BE2C (cell line): ENCODE measurements around the gene ELFN1.

ENCODE experiments used
- DNase-seq: peaks from one replicate; pipeline ENCODE4 v3.0.0-alpha.2; 2020
- H3K27me3 ChIP-seq: fragments of 250-450 bp; sonication (Bioruptor Pico); 2 replicates; pipeline ENCODE4 v1.5.1; 2020; ENCODE audit warnings: mild to moderate bottlenecking
- H3K36me3 ChIP-seq: fragments of 250-450 bp; sonication (Bioruptor Pico); 2 replicates; pipeline ENCODE4 v1.5.1; 2020; ENCODE audit warnings: mild to moderate bottlenecking
- H3K4me1 ChIP-seq: fragments of 250-450 bp; sonication (Bioruptor Pico); 2 replicates; pipeline ENCODE4 v1.5.1; 2020
- H3K4me3 ChIP-seq: 2 replicates; pipeline ENCODE4 v1.5.1; 2011; ENCODE audit warnings: low read depth, low read length
- H3K9me3 ChIP-seq: fragments of 250-450 bp; sonication (Bioruptor Pico); 2 replicates; pipeline ENCODE4 v1.5.1; 2020
- TF ChIP-seq, protein P1 (sequence below): IDR thresholded peaks from 2 replicates; pipeline ENCODE4 v1.5.1; 2012; ENCODE audit warnings: mild to moderate bottlenecking, low read depth, low read length

Gene ELFN1

DNA sequence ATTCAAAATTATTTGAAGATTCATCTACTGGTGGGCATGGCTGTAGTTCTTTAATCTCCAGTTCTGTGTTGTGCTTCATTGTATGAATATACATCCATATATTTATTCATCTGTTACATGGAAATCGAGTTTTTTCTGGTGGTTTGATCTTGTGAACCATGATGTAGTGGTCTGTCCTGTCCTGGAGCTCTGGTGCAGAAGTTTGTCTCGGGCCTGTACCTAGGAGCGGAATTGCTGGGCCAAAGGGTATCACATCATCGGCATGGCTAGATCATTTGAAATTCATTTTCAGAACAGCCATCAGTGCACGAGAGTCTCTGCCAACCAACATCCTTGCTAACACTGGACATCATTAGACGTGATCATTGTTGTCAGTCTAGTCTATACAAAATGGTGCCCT lies 107.0 kb downstream of the ELFN1 start:
- Histone ChIP-seq H3K9me3 (no peaks in the 10 kb centered on the region; the same call in 1 of the 2 replicates), H3K36me3 (no peaks in the 10 kb centered on the region), H3K27me3 (no peaks in the 10 kb centered on the region), H3K4me3 (no peak overlapping the region), H3K4me1 (no peaks in the 10 kb centered on the region)
- TF ChIP-seq, protein P1, sequence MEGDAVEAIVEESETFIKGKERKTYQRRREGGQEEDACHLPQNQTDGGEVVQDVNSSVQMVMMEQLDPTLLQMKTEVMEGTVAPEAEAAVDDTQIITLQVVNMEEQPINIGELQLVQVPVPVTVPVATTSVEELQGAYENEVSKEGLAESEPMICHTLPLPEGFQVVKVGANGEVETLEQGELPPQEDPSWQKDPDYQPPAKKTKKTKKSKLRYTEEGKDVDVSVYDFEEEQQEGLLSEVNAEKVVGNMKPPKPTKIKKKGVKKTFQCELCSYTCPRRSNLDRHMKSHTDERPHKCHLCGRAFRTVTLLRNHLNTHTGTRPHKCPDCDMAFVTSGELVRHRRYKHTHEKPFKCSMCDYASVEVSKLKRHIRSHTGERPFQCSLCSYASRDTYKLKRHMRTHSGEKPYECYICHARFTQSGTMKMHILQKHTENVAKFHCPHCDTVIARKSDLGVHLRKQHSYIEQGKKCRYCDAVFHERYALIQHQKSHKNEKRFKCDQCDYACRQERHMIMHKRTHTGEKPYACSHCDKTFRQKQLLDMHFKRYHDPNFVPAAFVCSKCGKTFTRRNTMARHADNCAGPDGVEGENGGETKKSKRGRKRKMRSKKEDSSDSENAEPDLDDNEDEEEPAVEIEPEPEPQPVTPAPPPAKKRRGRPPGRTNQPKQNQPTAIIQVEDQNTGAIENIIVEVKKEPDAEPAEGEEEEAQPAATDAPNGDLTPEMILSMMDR, result no peak
- DNase-seq, result no peak

DNA sequence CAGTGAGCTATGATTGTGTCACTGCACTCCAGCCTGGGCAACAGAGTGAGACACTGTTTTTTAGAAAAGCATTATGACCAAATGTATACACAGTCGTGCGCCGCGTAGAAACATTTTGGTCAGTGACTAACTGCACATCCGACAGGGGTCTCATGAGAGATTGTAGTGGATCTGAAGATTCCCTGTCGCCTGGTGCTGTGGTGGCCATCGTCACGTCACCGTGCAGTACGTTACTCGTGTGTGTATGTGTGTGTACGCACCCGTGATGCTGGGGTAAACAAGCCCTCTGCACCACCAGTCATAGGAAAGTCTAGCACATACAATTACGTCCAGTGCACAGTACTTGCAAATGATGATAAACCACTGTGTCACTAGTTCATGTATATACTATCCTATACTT lies 109.4 kb downstream of the ELFN1 start:
- Histone ChIP-seq H3K27me3 (no peaks in the 10 kb centered on the region), H3K9me3 (no peaks in the 10 kb centered on the region), H3K36me3 (no peaks in the 10 kb centered on the region), H3K4me1 (no peaks in the 10 kb centered on the region), H3K4me3 (no peak overlapping the region)
- no peak for DNase-seq
- TF ChIP-seq, protein P1, result no peak

DNA sequence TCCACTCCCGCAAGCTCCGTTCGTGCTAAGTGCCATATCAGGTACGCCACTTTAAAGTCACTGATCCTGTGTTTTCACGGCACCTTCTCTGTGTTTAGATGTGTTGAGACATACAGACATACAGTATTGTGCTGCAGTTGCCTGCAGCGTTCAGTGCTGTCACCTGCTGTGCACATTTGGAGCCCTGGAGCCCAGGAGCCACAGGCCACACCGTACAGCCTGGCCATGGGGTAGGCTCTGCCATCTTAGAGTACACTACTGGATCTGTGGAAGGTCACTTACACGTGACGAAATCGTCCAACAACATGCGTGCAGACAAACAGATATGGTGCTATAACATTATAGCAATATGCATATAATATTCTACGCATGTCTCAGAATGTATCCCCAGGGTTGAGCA lies 111.3 kb downstream of the ELFN1 start:
- Histone ChIP-seq H3K4me1 (no peaks in the 10 kb centered on the region), H3K27me3 (no peaks in the 10 kb centered on the region), H3K4me3 (no peak overlapping the region), H3K36me3 (no peaks in the 10 kb centered on the region), H3K9me3 (no peaks in the 10 kb centered on the region)
- DNase-seq, result no peak
- TF ChIP-seq, protein P1, result no peak

DNA sequence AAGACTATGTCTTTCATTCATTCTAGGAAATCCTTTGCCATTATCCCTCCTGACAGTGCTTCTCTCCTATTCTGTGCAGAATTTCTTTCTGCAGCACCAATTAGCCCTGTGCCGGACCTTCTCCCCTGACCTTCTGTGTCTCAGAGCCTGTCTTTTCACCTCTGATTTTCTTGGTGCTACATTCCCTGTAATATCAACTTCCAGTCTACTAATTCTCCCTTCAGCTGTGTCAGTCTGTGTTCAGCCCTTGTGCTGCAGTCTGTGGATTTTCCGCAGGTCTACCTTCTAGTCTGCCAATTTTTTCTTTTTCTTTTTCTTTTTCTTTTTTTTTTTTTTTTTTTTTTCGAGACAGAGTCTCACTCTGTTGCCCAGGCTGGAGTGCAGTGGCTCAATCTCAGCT lies 115.8 kb downstream of the ELFN1 start:
- no peaks in the 10 kb centered on the region for H3K36me3 ChIP-seq
- TF ChIP-seq, protein P1, result no peak
- H3K27me3 ChIP-seq, result no peaks in the 10 kb centered on the region
- H3K4me3 ChIP-seq, result no peak overlapping the region
- no peaks in the 10 kb centered on the region for H3K4me1 ChIP-seq
- DNase-seq, result no peak
- no peaks in the 10 kb centered on the region for H3K9me3 ChIP-seq

DNA sequence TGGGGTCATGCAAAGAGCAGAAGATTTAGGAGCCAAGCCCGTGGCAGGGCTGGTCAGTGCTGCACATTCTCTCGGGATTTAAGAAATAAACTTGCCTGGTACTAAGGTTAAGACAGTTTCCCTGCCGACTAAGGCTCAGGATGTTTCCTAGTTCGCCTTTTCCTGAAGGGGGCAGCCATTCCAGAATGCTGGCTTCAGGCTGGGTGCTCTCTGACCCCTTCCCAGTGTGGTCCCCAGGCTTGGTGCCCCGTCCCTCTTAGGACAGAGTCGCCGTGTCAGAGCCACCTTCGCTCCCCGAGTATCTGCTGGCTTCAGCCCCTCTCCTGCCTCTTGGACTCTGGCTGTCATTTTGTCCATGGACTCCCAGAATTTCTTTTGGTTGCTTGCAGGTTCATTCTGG lies 117.2 kb downstream of the ELFN1 start:
- H3K4me3 ChIP-seq, result no peak overlapping the region
- no peaks in the 10 kb centered on the region for H3K27me3 ChIP-seq
- H3K4me1 ChIP-seq, result no peaks in the 10 kb centered on the region
- no peaks in the 10 kb centered on the region for H3K36me3 ChIP-seq
- H3K9me3 ChIP-seq, result no peaks in the 10 kb centered on the region
- TF ChIP-seq, protein P1, result no peak
- no peak for DNase-seq

DNA sequence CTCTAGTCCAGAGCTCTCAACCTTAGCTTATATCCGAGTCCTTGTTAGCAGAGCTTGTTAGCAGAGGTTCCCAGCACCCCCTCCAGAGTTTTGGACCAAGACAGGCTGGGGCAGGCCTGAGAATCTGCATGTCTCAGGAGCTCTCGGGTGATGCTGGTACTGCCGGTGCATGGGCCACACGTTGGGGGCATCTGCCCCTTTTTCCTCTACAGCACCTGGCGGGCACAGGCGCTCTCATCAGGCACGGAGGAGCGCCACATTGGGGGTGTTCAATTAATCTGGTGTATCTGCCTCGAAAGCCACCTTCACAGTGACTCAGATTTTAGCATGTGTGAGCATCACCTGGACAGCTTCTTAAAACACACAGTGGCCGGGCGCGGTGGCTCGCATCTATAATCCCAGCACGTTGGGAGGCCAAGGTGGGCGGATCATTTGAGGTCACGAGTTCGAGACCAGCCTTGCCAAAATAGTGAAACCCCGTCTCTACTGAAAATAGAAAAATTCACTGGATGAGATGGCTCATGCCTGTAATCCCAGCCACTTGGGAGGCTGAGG lies 117.7 kb downstream of the ELFN1 start:
- Histone ChIP-seq H3K36me3 (no peaks in the 10 kb centered on the region), H3K27me3 (no peaks in the 10 kb centered on the region)
- TF ChIP-seq, protein P1, result no peak

More for the DNA sequence above, 117.7 kb downstream of the ELFN1 start:
- Histone ChIP-seq H3K9me3 (no peaks in the 10 kb centered on the region), H3K4me3 (no peak overlapping the region), H3K4me1 (no peaks in the 10 kb centered on the region)
- DNase-seq, result no peak
